Lower leg skin (tissue), 3 donors: ENCODE data around the gene PNCK.

Experiments used
- CTCF ChIP-seq, 3 donors: fragments of 450-650 bp; IDR thresholded peaks; one replicate each; pipeline ENCODE4 v1.5.1; 2016; ENCODE audit warnings: antibody characterized with exemption in 3 of 3, mild to moderate bottlenecking in 3 of 3, moderate library complexity in 2 of 3
- POLR2A ChIP-seq, 2 donors: fragments of 450-650 bp; IDR thresholded peaks; one replicate each; pipeline ENCODE4 v1.6.1; 2016 to 2017; ENCODE audit warnings: antibody characterized with exemption in 2 of 2, mild to moderate bottlenecking in 1 of 2, moderate library complexity in 1 of 2

- TF ChIP-seq POLR2A (IDR thresholded peaks at IDR 0.05) (no peak), CTCF (IDR thresholded peaks at IDR 0.05) (no peak)
These were observed 34.2 kb downstream of the PNCK start for GRCh38 chrX:153639177-153640044.
